Cerebellar cortex (tissue), 1 donor: ENCODE results near the gene CCL2.
"Not testable (repeated sequence)": the region's sequence is repeated elsewhere in the genome, so short reads cannot be mapped to it uniquely, and the experiment has no call there.

ENCODE experiments used
- DNase-seq: peaks from one replicate; pipeline ENCODE4 v3.0.0-alpha.2; 2015; ENCODE audit warnings: low spot score

Gene CCL2

GRCh38 chr17:34254651-34255380 lies at the start of gene CCL2:
TSS of gene CCL2 (plus strand) at chr17:34255285. CDS start at chr17:34255350, 65 bp downstream.
- peak; percentile 72 for DNase-seq

- no peak for DNase-seq
Observed at GRCh38 chr17:34205401-34205800, 49.7 kb upstream of the CCL2 start.

- no peak for DNase-seq
Observed at GRCh38 chr17:34206569-34206968, 48.5 kb upstream of the CCL2 start.

GRCh38 chr17:34207572-34207971 lies 47.5 kb upstream of the CCL2 start:
- DNase-seq = no peak

- no peak for DNase-seq
Observed at GRCh38 chr17:34218748-34219147, 36.3 kb upstream of the CCL2 start.

GRCh38 chr17:34219405-34219804 lies 35.7 kb upstream of the CCL2 start:
- no peak for DNase-seq

- DNase-seq = no peak
Observed at GRCh38 chr17:34220045-34220751, 34.9 kb upstream of the CCL2 start.

- no peak for DNase-seq
Observed at GRCh38 chr17:34220752-34221395, 34.2 kb upstream of the CCL2 start.

- no peak for DNase-seq
Observed at GRCh38 chr17:34221411-34221810, 33.7 kb upstream of the CCL2 start.

GRCh38 chr17:34222722-34223497 lies 32.2 kb upstream of the CCL2 start:
- DNase-seq = no peak

GRCh38 chr17:34225046-34225445 lies 30.0 kb upstream of the CCL2 start:
- DNase-seq = no peak

- no peak for DNase-seq
Observed at GRCh38 chr17:34226011-34226743, 28.9 kb upstream of the CCL2 start.

- no peak for DNase-seq
Observed at GRCh38 chr17:34226744-34227034, 28.4 kb upstream of the CCL2 start.

GRCh38 chr17:34227293-34227692 lies 27.8 kb upstream of the CCL2 start:
- not testable (repeated sequence) for DNase-seq

GRCh38 chr17:34227707-34228106 lies 27.4 kb upstream of the CCL2 start:
- no peak for DNase-seq

GRCh38 chr17:34228781-34229180 lies 26.3 kb upstream of the CCL2 start:
- no peak for DNase-seq

- DNase-seq = no peak
Observed at GRCh38 chr17:34230342-34230741, 24.7 kb upstream of the CCL2 start.

- DNase-seq = no peak
Observed at GRCh38 chr17:34234616-34235015, 20.5 kb upstream of the CCL2 start.

- DNase-seq = no peak
Observed at GRCh38 chr17:34235389-34236028, 19.6 kb upstream of the CCL2 start.

GRCh38 chr17:34236281-34236892 lies 18.7 kb upstream of the CCL2 start:
- DNase-seq = no peak

- DNase-seq = no peak
Observed at GRCh38 chr17:34237458-34237857, 17.6 kb upstream of the CCL2 start.
